HepG2 (cell line): Measurements from ENCODE around the gene KCNH6. TPM values are rescaled to one million over a fixed set of nuclear protein-coding genes. Genes with fewer than 3 reads are reported as not detected.
A peak's percentile ranks its signal among the peaks of the same experiment; 100 is the strongest.

ENCODE experiments used
- ATAC-seq: fragments of 200-7000 bp; cut with Tn5 transposase; 3 replicates; pipeline ENCODE4 v1.9.1; 2020; ENCODE audit warnings: mild to moderate bottlenecking, moderate library complexity
- BruUV-seq: library from RNA; stranded (reverse); fragments of 400-500 nt; replicated peaks from 2 replicates; lab custom pipeline; 2021; lab: Mats Ljungman, UMichigan
- CTCF ChIA-PET: fragments of 300-600 bp; formaldehyde crosslinking; extraction: SDS; loops from one replicate; lab custom pipeline; 2021; ENCODE audit warnings: low total read pairs, inconsistent platforms, low intra/inter-chr PET ratio; lab: Yijun Ruan, JAX
- POLR2A ChIA-PET: fragments of 350-600 bp; sonication (Branson Sonifier 250); formaldehyde crosslinking; loops from one replicate; lab custom pipeline; 2020; ENCODE audit warnings: antibody characterized with exemption, inconsistent platforms; lab: Yijun Ruan, JAX
- DNase-seq: peaks from one replicate; pipeline ENCODE4 v3.0.0-alpha.2; 2015; ENCODE audit warnings: low spot score
- FAIRE-seq: peaks from 3 replicates; lab custom pipeline; 2011; peaks lifted over from hg19 to GRCh38; lab: Jason Lieb, UNC
- H2AFZ ChIP-seq: one replicate; pipeline ENCODE4 v1.6.1; 2011; ENCODE audit warnings: low read length, inconsistent platforms
- H3K27ac ChIP-seq: fragments of 300-600 bp; 3 replicates; pipeline ENCODE4 v1.8.0; 2011; ENCODE audit warnings: mixed run types, mild to moderate bottlenecking, mixed read lengths, low read length, inconsistent platforms; ENCODE audit not compliant: insufficient read depth; ENCODE audit errors: extremely low read length
- H3K27me3 ChIP-seq, 2 experiments: fragments of 200-600 bp in 1 of 2; 2 replicates in 1 of 2; 3 replicates in 1 of 2; pipeline versions ENCODE4 v1.6.0 to v1.8.0; 2011; ENCODE audit warnings: low read length in 2 of 2, mild to moderate bottlenecking in 2 of 2, moderate library complexity in 2 of 2, inconsistent platforms in 1 of 2; ENCODE audit not compliant: insufficient read depth in 2 of 2, control insufficient read depth in 1 of 2
- H3K36me3 ChIP-seq, 2 experiments: fragments of 200-600 bp in 1 of 2; replicated peaks in 1 of 2; 2 replicates in 1 of 2; 3 replicates in 1 of 2; pipeline versions ENCODE4 v1.5.1 to v1.8.0; 2011; ENCODE audit warnings: low read length in 2 of 2, inconsistent platforms in 1 of 2; ENCODE audit not compliant: insufficient read depth in 2 of 2, control insufficient read depth in 1 of 2
- H3K4me1 ChIP-seq: 2 replicates; pipeline ENCODE4 v1.5.1; 2012; ENCODE audit warnings: low read length, inconsistent platforms; ENCODE audit not compliant: insufficient read depth
- H3K4me2 ChIP-seq: 2 replicates; pipeline ENCODE4 v1.6.0; 2011; ENCODE audit warnings: low read depth, low read length, inconsistent platforms
- H3K4me3 ChIP-seq, 3 experiments: fragments of 200-600 bp in 1 of 3; sonication (generic), shearing (Covaris generic) in 1 of 3; replicated peaks in 1 of 3; 2 replicates each; pipeline ENCODE4 v1.5.1; 2011 to 2016; ENCODE audit warnings: low read length in 3 of 3, inconsistent platforms in 2 of 3, low read depth in 2 of 3, mild to moderate bottlenecking in 2 of 3, control low read depth in 1 of 3, mixed read lengths in 1 of 3; ENCODE audit not compliant: insufficient read depth in 1 of 3
- H3K79me2 ChIP-seq: one replicate; pipeline ENCODE4 v1.6.1; 2011; ENCODE audit warnings: low read length, inconsistent platforms; ENCODE audit not compliant: insufficient read depth
- H3K9ac ChIP-seq: 2 replicates; pipeline ENCODE4 v1.6.0; 2011; ENCODE audit warnings: mild to moderate bottlenecking, low read depth, low read length, inconsistent platforms; ENCODE audit not compliant: insufficient read depth
- H3K9me3 ChIP-seq: 2 replicates; pipeline ENCODE4 v1.5.1; 2012; ENCODE audit warnings: mild to moderate bottlenecking, low read length
- H4K20me1 ChIP-seq: 2 replicates; pipeline ENCODE4 v1.6.0; 2011; ENCODE audit warnings: inconsistent platforms, mild to moderate bottlenecking, low read length, moderate library complexity; ENCODE audit not compliant: insufficient read depth
- IKZF4 ChIP-seq: sonication (generic); formaldehyde crosslinking; IDR thresholded peaks from 2 replicates; pipeline ENCODE4 v1.5.1; 2020; ENCODE audit warnings: borderline replicate concordance, mild to moderate bottlenecking, low read depth, missing genetic modification reagents; ENCODE audit errors: not compliant biosample characterization
- SRSF1 ChIP-seq: fragments of 200-400 bp; formaldehyde crosslinking; optimal IDR thresholded peaks from 2 replicates; pipeline ENCODE3; 2017; ENCODE audit warnings: mild to moderate bottlenecking, low read depth, low read length, moderate library complexity
- SRY ChIP-seq: sonication (generic); formaldehyde crosslinking; IDR thresholded peaks from 2 replicates; pipeline ENCODE4 v1.8.0; 2022; ENCODE audit warnings: mild to moderate bottlenecking, missing genetic modification reagents
- ZNF280B ChIP-seq: sonication (generic); formaldehyde crosslinking; IDR thresholded peaks from 2 replicates; pipeline ENCODE4 v1.5.0; 2020; ENCODE audit warnings: missing genetic modification reagents, mild to moderate bottlenecking, borderline replicate concordance
- ZNF740 ChIP-seq: sonication (generic); formaldehyde crosslinking; IDR thresholded peaks from 2 replicates; pipeline ENCODE4 v1.4.0; 2020; ENCODE audit warnings: missing genetic modification reagents
- WGBS: methylation state at CpG from one replicate; pipeline ENCODE4 v1.1.6; 2017; ENCODE audit warnings: low lambda C conversion rate; 5-methylcytosine and 5-hydroxymethylcytosine counted together
- in situ Hi-C: cut with HindIII; loops from 2 replicates; pipeline ENCODE4 v1.10.0; 2017; ENCODE audit warnings: low pct_unique_long_range_greater_than_20kb; ENCODE audit not compliant: extremely low pct_ligation_motif_present
- intact Hi-C: fragments of 100-400 bp; cut with micrococcal nuclease; formaldehyde crosslinking; loops from one replicate; pipeline ENCODE4 v1.10.0; 2022; ENCODE audit not compliant: unreplicated experiment
- polyA plus RNA-seq, 8 experiments: library from polyadenylated mRNA; depleted of rRNA in 3 of 8; stranded (reverse) in 7 of 8; unstranded in 1 of 8; fragments of >200 nt; fragmentation: Illumina TruSeq in 4 of 8; extraction: Trizol in 4 of 8; gene quantifications; 2 replicates each; pipeline versions ENCODE4 v1.2.1 to v1.2.3, GENCODE V29; 2011 to 2016; ENCODE audit warnings: low read depth in 4 of 8, missing spikeins in 1 of 8, mixed read lengths in 1 of 8; ENCODE audit not compliant: insufficient read depth in 1 of 8
- total RNA-seq, 5 experiments: library from RNA; depleted of rRNA; stranded (reverse); fragments of >200 nt; fragmentation: Illumina TruSeq; extraction: Trizol; gene quantifications; 2 replicates each; pipeline ENCODE4 v1.2.3, GENCODE V29; 2016; ENCODE audit warnings: low read depth in 1 of 5

KCNH6 gene
- total and polyA plus RNA-seq, 2 of the 13 experiments (the other 11 are each of a cell fraction or from before 2014, with no cell fraction given): 0.05 to 0.18 TPM

- CTCF ChIA-PET: no interaction called here
- no peak for DNase-seq
- no peaks in the 10 kb centered on the region for H3K9me3 ChIP-seq
- peak; percentile 8; the same call in 2 of the 3 replicates for ATAC-seq
- H3K36me3 ChIP-seq: no peaks in the 10 kb centered on the region
- in situ Hi-C loops: no loop called here
- H3K4me3 ChIP-seq: peak overlapping the region in 1 of 3 experiments; percentile 46; a peak in 1 of 6 replicates
- peak overlapping the region; percentile 62 for H3K4me2 ChIP-seq
- no peak overlapping the region for H2AFZ ChIP-seq
- peak overlapping the region; percentile 69 for H3K27ac ChIP-seq
- TSS peak; percentile 65 for BruUV-seq
- no peaks in the 10 kb centered on the region for H3K79me2 ChIP-seq
- intact Hi-C loops: loop anchor here (1.0 kb wide), 1 partner anchor 20 kb away; the partner anchor contains the start of gene DCAF7
- no peak for FAIRE-seq
- H3K4me1 ChIP-seq: peaks cover 40% of the 10 kb centered on the region
- WGBS: no CpG with 5 or more reads among the region's 3 CpGs
- POLR2A ChIA-PET: interaction anchor here (0.8 to 2.4 kb wide), 11 partner anchors 8 to 91 kb away, joined by 3 to 19 read pairs (median 4); partner anchors contain the start of genes DCAF7, KCNH6 and MAP3K3
- H4K20me1 ChIP-seq: no peaks in the 10 kb centered on the region
- H3K27me3 ChIP-seq: peaks cover 4 to 35% of the 10 kb centered on the region in 2 experiments; a peak in 4 of 5 replicates
- no peak overlapping the region for H3K9ac ChIP-seq
- TF ChIP-seq ZNF280B (CRISPR knock-in tag) (no peak), SRSF1 (peak; percentile 1), ZNF740 (CRISPR knock-in tag) (peak; percentile 38; the same call in 1 of the 2 replicates), SRY (CRISPR knock-in tag) (peak; percentile 46; the same call in 1 of the 2 replicates), IKZF4 (CRISPR knock-in tag) (no peak)
Observed at GRCh38 chr17:63530557-63531021, 7.4 kb downstream of the KCNH6 start.
